Heart right ventricle (tissue), 16 donors: ENCODE results near the gene N4BP2L2. TPM values are rescaled to one million over a fixed set of nuclear protein-coding genes. Genes with fewer than 3 reads are reported as not detected.

Experiments used
- ATAC-seq, 8 donors: fragments of 200-7000 bp; cut with Tn5 transposase; one replicate each; pipeline ENCODE4 v1.9.1; 2020; ENCODE audit warnings: mild to moderate bottlenecking in 8 of 8, moderate library complexity in 8 of 8, moderate number of reproducible peaks in 1 of 8
- DNase-seq, 2 donors: peaks; one replicate each; pipeline ENCODE4 v3.0.0-alpha.2; 2020
- H3K27ac ChIP-seq, 10 donors: fragments of 200-600 bp; sonication (generic) in 2 of 10; one replicate each; pipeline versions ENCODE4 v1.5.0 to v1.8.0; 2020 to 2022; ENCODE audit warnings: mild to moderate bottlenecking in 3 of 10
- H3K27me3 ChIP-seq, 7 donors: fragments of 200-600 bp; one replicate each; pipeline ENCODE4 v1.8.0; 2021 to 2022; ENCODE audit warnings: mild to moderate bottlenecking in 2 of 7
- H3K36me3 ChIP-seq, 9 donors: fragments of 200-600 bp; sonication (generic) in 1 of 9; one replicate each; pipeline versions ENCODE4 v1.5.0 to v1.8.0; 2020 to 2022; ENCODE audit warnings: mild to moderate bottlenecking in 2 of 9
- H3K4me1 ChIP-seq, 9 donors: fragments of 200-600 bp; sonication (generic) in 1 of 9; one replicate each; pipeline versions ENCODE4 v1.5.0 to v1.8.0; 2020 to 2022; ENCODE audit warnings: mild to moderate bottlenecking in 4 of 9
- H3K4me3 ChIP-seq, 10 donors: fragments of 200-600 bp; sonication (generic) in 2 of 10; one replicate each; pipeline versions ENCODE4 v1.5.0 to v1.8.0; 2020 to 2022; ENCODE audit warnings: mild to moderate bottlenecking in 7 of 10, moderate library complexity in 2 of 10
- H3K9me3 ChIP-seq, 11 donors: fragments of 200-600 bp in 10 of 11; sonication (generic) in 2 of 11; one replicate each; pipeline versions ENCODE4 v1.5.0 to v1.8.0; 2013 to 2022; ENCODE audit warnings: mild to moderate bottlenecking in 2 of 11, control low read depth in 1 of 11, moderate library complexity in 1 of 11
- CTCF ChIP-seq, 9 donors: fragments of 200-600 bp; sonication (generic) in 2 of 9; IDR thresholded peaks; one replicate each; pipeline versions ENCODE4 v1.5.0 to v1.8.0; 2021 to 2022; ENCODE audit warnings: antibody characterized with exemption in 9 of 9, mild to moderate bottlenecking in 5 of 9, moderate library complexity in 1 of 9
- WGBS, 2 donors: extraction: QIAGEN DNeasy Blood & Tissue Kit; methylation state at CpG; one replicate each; pipeline ENCODE4 v1.1.7; 2013; ENCODE audit warnings: inconsistent platforms in 1 of 2; 5-methylcytosine and 5-hydroxymethylcytosine counted together
- intact Hi-C, 10 donors: fragments of 100-400 bp; cut with DNase I; formaldehyde crosslinking; loops; one replicate each; pipeline versions ENCODE4 v1.11.1 to v1.14.2; 2022
- polyA plus RNA-seq, 2 donors: library from polyadenylated mRNA; stranded (reverse); fragments of 200-250 nt; gene quantifications; one replicate each; pipeline ENCODE4 v1.2.3, GENCODE V29; 2013
- total RNA-seq, 10 donors: library from RNA; stranded (reverse); fragmentation: NEBNext Ultra II Directional in 3 of 10; extraction: Animal tissue kit (Norgen Biotek cat#: 25700) in 3 of 10; gene quantifications; one replicate each; pipeline versions ENCODE4 v1.2.1 to v1.2.4, GENCODE V29; 2021 to 2023
- donor health status: Arrhythmogenic right ventricular cardiomyopathy.
- donor health status: ischemic (EF 13 %, LVEDD 7.1; RV severe dilation, severe dysfunction).
- donor health status: healthy with polysubstance abuse.
- donor health status: DM: no; HTN: yes; CAD: no.
- donor health status: DM: no; HTN: no; CAD: no.
- donor health status: ischemic (EF 25% LVEDD 6.9; RV normal size, moderate dysfunction).
- donor health status: ischemic (EF 25% LVEDD 5.7; RV mildly dilated, moderate dysfunction).
- donor health status: healthy.
- donor health status: DM: yes; HTN: yes; CAD: no.
- donor health status: Ischemic cardiomyopathy.
- donor health status: ischemic (EF 35%, LVEDD 5.7; RV mildly dilated, moderate dysfunction).
- donor health status: nonischemic (EF 11% LVEDD 7.7; RV severe dilation, severe dysfunction).
- donor health status: DM: yes; HTN: yes; CAD: no.
- donor health status: PGD.
- donor health status: ischemic (EF 29% LVEDD 5.4; RV normal size, mild dysfunction).
- donor health status: nonischemic (EF 23%, LVEDD 6.1; RV moderate dilation, normal function).

Gene N4BP2L2
- total and polyA plus RNA-seq, 12 donors, result 28.2 to 162 (median 132) TPM

GRCh38 chr13:32497589-32497988 is 41.0 kb downstream of the N4BP2L2 start:
- ATAC-seq (no peak), DNase-seq (no peak)
- intact Hi-C loops, result no loop called here
- Histone ChIP-seq H3K27me3 (no peaks in the 10 kb centered on the region), H3K4me1 (peaks cover 0 to 25% (median 15%) of the 10 kb centered on the region in 9 donors), H3K36me3 (peaks cover 0 to 14% (median 0%) of the 10 kb centered on the region in 9 donors), H3K9me3 (no peaks in the 10 kb centered on the region), H3K4me3 (no peak overlapping the region), H3K27ac (no peak overlapping the region)
- 60 to 72% methylated on average over 1 of the region's 1 CpG for WGBS, 2 donors
- TF ChIP-seq CTCF (IDR thresholded peaks at IDR 0.05), result no peak

GRCh38 chr13:32496599-32497160 is 41.9 kb downstream of the N4BP2L2 start:
- intact Hi-C loops, result no loop called here
- peaks cover 0 to 9% (median 0%) of the 10 kb centered on the region in 9 donors for H3K36me3 ChIP-seq
- DNase-seq, result no peak
- no peak overlapping the region for H3K27ac ChIP-seq
- 23 to 26% methylated on average over 1 of the region's 1 CpG for WGBS, 2 donors
- peak in 4 of 8 donors; percentile 11 to 53 (median 44) for ATAC-seq
- no peak for TF ChIP-seq CTCF (IDR thresholded peaks at IDR 0.05)
- H3K27me3 ChIP-seq, result no peaks in the 10 kb centered on the region
- no peaks in the 10 kb centered on the region for H3K9me3 ChIP-seq
- H3K4me1 ChIP-seq, result peaks cover 0 to 25% (median 15%) of the 10 kb centered on the region in 9 donors
- no peak overlapping the region for H3K4me3 ChIP-seq

GRCh38 chr13:32495841-32496240 is 42.8 kb downstream of the N4BP2L2 start:
- Histone ChIP-seq H3K4me3 (no peak overlapping the region), H3K27ac (no peak overlapping the region), H3K36me3 (peaks cover 0 to 1% (median 0%) of the 10 kb centered on the region in 9 donors), H3K9me3 (no peaks in the 10 kb centered on the region), H3K27me3 (no peaks in the 10 kb centered on the region), H3K4me1 (peaks cover 0 to 25% (median 15%) of the 10 kb centered on the region in 9 donors)
- intact Hi-C loops, result no loop called here
- TF ChIP-seq CTCF (IDR thresholded peaks at IDR 0.05), result no peak
- no peak for DNase-seq
- 93 to 97% methylated on average over 4 of the region's 4 CpGs for WGBS, 2 donors
- peak in 1 of 8 donors; percentile 9 for ATAC-seq

- Histone ChIP-seq H3K9me3 (no peaks in the 10 kb centered on the region), H3K27ac (no peak overlapping the region), H3K4me3 (no peak overlapping the region), H3K36me3 (no peaks in the 10 kb centered on the region), H3K4me1 (peaks cover 0 to 25% (median 15%) of the 10 kb centered on the region in 9 donors), H3K27me3 (no peaks in the 10 kb centered on the region)
- intact Hi-C loops, result no loop called here
- DNase-seq (no peak), ATAC-seq (peak in 4 of 8 donors; percentile 24 to 58 (median 32))
- WGBS, 2 donors, result 86 to 91% methylated on average over 5 of the region's 5 CpGs
- no peak for TF ChIP-seq CTCF (IDR thresholded peaks at IDR 0.05)
These were observed 43.2 kb downstream of the N4BP2L2 start for GRCh38 chr13:32495429-32495828.
